Stimulated activated CD8-positive, alpha-beta memory T cell treated with anti-CD3 and anti-CD28 coated beads, Interleukin-7, amount 100 ng/mL, for 4 hours (primary cell): ENCODE measurements around the gene ZNF416.
A peak's percentile ranks its signal among the peaks of the same experiment; 100 is the strongest.

Experiments
- DNase-seq, 2 donors: peaks; one replicate each; pipeline ENCODE4 v3.0.0-alpha.2; 2020; ENCODE audit warnings: low read depth in 2 of 2

ZNF416 gene

DNA sequence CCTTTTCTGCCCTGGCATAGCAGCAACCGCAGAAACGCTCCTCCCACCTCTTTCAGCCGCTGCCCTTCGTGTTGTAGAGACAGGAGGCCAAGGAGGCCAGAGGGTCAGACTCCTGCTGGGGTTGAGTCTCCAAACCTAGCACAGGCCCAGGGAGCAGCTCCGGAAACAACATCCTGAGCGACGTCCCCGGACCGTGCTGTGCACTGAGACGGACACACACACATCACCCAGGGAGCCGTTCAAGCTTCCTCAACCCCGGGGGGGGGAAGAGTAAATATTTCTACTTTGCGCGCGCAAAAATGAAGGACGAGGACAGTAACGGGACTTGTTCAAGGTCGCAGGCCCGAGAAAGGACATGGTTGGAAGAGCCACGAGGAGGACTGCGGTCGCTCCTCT, 19.7 kb downstream of the ZNF416 start:
- DNase-seq, result no peak

DNA sequence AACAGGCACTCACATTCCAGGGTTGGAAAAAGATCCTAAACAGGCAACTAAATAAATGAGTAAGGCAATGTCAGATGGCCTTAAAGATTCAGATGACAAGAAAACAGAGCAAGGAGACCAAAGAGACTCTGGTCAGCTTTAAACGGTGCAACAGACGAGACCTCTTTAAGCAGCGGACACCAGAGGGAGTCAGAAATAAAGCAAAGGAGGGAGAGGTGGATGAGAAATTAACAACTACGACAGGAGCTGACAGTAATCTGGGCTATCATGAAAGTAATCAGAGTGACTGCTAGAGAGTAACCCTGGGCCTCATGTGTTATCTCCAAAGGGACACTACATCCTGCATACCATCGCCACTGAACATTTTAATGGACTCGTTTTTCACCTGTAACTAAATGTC, 20.2 kb downstream of the ZNF416 start:
- DNase-seq, result no peak

GRCh38 chr19:57557659-57558058, 21.1 kb downstream of the ZNF416 start:
- DNase-seq, result no peak

DNA sequence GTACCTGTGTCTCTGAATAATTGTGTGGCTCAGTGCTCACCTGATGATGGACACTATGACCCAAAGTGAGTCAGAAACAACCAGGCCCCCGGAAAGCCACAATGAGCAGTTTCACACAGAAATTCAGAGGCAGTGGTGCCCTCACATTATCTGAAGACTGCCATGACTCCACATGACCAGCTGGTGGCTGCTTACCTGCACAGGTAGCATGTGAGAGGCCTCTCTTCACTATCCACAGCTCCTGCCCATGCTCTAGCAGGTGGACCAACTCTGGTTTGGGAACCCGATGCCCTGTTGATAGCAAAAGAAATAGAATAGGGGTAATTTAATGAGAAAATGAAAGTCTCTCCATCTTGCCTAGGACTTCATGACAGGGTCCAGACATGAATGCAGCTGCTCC, 26.3 kb downstream of the ZNF416 start:
- no peak for DNase-seq

GRCh38 chr19:57546513-57546912, 32.2 kb downstream of the ZNF416 start:
- no peak for DNase-seq

GRCh38 chr19:57537953-57538547, 40.7 kb downstream of the ZNF416 start:
- no peak for DNase-seq

DNA sequence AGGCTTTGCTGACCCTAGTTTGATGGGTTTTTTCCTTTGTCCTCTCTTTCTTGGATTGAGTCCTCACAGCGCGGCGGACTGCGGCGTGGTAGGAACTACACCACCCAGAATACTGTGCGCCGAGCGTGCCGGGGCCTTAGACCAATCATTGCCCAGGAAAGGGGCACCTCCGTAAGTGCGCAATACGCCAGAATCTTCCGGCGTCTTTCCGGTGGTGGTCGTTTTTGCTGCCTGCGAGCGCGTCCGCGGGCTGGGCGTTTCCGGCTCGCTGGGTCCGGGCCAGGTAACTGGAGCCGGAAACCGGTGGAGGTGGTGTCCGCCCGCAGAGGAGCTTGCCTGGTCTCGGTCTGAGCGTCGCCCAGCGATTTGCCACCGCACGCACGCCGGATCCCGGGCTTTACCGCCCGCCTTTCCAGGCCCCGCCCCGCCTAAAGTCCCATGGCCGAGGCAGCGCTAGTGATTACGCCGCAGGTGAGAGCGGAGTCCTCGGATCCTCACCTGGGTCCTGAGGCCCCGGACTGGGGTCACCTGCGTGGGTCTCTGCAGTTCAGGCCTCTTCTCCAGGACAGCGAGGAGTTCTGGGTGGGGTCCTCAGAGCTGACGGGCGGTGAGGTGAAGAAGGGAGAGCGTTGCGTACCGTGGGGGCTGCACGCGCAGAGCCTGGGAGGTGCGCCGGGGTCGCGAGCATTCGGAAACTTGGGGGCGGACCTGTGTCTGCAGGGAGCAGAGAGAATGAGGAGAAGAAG, 51.4 kb downstream of the ZNF416 start, which contains the start of gene ZNF549:
TSS of gene ZNF549 (plus strand) at position 221 of the 746 bp plus-strand sequence. CDS start at position 439, 218 bp downstream.
- peak; percentile 77 to 83 for DNase-seq
